Stimulated activated CD8-positive, alpha-beta memory T cell treated with anti-CD3 and anti-CD28 coated beads, Interleukin-15, amount 100 ng/mL, for 24 hours (primary cell): ENCODE data around the gene PAXIP1.

Source experiments
- DNase-seq: peaks from one replicate; pipeline ENCODE4 v3.0.0-alpha.2; 2020; ENCODE audit warnings: low read depth

Gene PAXIP1

DNA sequence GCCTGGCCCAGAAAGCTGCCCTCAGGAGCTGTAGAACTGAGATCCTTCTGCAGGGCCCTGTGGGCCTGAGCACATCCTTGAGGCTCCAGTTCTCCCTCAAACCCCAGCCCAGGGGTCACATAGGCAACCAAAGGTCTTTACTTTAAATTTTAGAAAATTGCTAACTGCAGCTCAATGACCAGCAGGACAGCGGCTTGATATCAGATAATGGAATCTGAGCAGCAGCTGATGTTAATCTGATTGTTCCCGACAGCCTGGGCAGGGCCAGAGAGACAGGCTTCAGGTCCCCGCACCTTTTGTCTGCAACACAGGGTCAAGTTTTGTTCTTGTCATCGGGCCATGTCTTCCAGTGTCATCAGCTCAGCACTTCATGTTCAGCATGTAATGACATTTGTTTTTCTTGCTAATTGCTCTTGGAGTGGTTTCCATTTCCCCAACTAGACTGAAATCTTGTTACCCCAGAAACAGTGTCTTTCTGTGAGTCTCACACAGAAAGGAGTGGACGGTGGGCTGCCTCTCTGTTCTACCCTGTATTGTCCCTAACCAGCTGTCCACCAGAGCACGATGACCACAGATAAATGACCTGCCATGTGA is 91.0 kb downstream of the PAXIP1 start:
- DNase-seq: no peak

DNA sequence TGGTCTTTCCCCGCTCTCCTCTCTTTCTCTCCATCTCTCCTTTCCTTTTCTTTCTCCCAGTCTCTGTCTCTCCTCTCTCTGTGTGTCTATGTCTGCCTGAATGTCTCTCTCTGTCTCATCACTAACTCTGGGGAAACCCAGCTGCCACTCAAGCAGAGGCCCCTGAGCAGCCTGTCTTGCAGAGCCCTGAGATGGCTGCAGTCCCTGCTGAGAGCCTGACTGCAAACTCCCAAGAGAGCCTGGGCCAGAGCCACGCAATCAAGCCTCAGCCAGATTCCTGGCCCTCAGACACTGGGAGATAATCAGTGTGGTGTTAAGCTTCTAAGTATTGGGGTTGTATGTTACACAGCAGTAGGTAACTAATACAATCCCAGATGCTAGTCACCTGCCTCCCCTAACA is 91.5 kb downstream of the PAXIP1 start:
- DNase-seq: no peak

DNA sequence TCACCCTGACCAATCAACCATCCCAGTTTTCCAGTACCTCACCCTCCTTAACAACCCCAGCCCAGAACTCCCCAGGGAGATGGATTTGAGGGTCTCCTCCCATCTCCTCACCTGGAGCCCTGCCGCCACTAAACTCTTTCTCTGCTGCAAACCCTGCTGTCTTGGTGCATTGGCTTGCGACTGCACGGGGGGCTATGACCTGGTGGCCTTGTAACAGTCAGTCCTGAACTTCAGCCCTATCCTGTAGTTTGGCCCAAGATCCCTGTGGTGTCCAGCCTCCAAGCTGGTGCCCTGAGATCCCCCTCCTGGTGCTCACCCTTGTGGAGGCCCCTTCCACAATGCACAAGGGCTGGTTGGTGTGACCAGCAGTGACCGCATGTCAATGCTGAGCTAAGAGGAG is 91.9 kb downstream of the PAXIP1 start:
- DNase-seq: no peak

DNA sequence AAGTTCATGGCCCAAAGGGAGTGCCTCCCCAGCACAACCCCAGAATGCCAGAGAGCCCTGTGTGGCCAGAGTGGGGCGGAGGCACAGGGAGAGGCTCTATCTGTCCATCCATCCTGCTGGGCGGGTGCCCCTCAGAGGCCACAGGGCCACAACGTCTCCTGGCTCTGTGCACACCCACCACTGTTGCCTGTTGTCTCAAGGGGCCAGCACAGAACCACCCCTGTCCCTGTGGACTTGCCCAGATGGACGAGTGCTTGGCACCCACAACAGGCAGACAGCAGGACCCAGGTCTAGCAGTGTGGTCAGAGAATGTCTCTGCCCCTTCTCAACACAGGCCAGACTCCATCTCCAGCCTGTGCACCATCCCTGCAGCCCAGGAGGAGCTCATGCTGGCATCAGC is 92.8 kb downstream of the PAXIP1 start:
- DNase-seq: no peak

DNA sequence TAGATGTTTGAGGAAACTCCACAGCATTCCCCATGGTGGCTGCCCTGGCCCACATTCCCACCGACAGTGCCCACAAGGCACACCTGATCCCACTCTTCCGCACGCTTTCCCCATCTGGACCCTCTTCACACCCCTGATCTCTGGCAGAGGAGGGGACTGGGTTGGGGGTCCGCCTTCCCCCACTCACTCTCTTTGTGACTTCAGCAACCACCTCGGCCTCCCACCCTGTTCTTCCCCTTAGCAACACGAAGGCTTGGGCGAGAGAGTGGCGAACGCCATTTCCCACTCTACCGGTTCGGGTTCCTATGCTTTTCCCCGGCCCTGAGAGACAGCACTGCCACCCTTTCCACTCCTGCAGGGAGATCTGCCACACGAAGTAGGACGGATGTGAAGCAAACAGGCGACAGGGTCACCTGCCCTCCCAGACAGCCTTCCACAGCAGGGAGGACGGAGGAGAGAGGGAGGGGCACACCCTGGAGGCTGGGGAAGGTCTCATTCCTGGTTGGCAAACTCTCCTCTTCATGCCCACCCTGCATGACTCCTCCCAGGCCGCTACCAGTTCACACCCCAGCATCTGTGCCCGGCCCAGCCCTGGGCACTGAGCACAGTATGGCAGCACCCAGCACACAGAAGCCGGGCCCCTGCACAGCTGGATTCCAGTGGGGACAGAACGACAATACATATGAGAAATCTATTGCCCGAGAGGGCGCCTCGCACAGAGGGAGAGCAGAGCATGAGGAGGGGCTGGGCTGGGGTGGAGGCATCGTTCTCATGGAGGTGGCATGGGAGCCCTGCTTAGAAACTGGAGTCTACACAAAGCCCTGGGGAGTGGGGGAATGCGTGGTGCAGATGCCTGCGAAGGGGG is 93.5 kb downstream of the PAXIP1 start:
- DNase-seq: no peak

DNA sequence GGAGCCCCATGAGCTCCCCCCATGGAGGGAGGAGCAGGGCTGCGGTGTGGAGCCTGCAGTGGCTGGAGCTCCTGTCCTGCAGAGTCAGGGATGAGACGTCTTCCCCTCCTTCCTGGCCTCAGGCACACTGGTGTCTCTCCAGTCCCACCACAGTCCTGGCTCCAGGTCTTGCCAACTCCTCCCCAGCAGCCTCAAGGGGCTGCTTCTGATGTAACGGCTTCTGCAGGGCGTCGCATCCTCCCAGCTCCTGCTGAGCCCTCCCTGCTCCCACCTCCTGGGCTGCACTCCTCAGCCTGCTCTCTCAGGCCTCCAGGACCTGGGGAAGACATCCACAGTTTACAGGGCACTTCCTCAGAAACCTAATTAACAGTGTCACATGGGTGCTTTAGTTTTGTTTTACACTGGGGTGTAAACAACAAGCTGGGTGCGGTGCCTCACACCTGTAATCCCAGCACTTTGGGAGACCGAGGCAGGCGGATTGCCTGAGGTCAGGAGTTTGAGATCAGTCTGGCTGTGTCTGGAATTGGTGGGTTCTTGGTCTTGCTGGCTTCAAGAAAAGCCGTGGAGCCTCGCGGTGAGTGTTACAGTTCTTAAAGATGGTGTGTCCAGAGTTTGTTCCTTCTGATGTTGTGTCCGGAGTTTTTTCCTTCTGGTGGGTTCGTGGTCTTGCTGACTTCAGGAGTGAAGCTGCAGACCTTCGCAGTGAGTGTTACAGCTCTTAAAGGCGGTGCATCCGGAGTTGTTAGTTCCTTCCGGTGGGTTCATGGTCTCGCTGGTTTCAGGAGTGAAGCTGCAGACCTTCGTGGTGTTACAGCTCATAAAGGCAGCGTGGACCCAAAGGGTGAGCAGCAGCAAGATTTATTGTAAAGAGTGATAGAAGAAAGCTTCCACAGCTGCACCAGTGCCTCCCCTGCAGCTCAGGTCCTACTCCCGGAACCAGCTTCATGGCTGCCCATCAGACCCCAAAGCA is 95.0 kb downstream of the PAXIP1 start:
- no peak for DNase-seq

DNA sequence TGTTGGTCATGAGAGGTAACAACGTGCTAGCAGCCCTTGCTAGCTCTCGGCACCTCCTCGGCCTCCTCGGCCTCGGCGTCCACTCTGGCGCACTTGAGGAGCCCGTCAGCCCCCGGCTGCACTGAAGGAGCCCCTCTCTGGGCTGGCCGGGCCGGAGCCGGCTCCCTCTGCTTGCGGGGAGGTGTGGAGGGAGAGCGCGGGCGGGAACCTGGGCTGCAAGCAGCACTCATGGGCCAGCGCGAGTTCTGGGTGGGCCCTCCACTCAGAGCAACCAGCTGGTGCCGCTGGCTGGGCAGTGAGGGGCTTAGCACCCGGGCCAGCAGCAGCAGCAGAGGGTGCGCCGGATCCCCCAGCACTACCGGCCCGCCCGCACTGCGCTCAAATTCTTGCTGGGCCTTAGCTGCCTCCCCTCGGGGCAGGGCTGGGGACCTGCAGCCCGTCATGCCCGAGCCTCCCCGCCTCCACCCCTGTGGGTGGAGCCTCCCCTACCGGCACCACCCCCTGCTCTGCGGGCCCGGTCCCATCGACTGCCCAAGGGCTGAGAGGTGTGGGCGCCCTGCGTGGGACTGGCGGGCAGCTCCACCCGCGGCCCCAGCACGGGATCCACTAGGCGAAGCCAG is 96.1 kb downstream of the PAXIP1 start:
- DNase-seq: no peak

DNA sequence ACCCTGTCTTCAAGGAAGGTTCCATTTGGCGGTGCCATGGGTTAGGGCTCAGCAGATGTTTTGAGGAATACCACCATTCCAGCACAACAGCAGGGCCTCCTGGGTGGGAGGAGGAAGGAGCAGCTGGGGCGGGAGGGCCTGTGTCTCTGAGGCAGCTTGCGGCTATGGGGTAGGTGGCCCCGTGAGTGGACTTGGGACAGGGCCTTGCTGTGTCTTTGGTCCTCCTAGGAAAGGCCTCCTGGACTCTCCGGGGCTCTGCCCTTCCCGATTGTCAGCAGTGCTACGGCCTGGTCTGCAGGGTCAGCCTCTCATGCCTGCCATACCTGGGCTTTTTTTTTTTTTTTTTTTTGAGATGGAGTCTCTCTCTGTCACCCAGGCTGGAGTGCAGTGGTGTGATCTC is 96.7 kb downstream of the PAXIP1 start:
- DNase-seq: no peak

DNA sequence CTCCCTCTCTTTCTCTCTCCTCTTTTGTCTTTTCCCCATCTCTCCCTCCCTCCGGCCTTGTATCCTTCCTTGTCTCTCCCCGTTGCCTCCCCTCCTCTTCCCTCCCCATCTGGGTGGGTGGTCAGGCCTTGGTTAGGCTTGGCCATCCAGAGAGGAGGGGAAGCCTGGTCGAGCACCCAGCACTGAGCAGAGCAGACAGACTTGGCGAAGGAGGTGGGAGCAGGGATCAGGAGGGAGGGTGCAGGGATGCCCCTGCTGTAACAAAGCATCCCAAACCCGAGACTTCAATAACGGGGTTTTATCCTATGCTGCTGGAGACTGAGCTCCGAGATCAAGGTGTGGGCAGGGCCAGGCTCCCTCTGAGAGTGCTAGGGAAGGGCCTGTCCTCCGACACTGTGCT is 97.3 kb downstream of the PAXIP1 start:
- no peak for DNase-seq

DNA sequence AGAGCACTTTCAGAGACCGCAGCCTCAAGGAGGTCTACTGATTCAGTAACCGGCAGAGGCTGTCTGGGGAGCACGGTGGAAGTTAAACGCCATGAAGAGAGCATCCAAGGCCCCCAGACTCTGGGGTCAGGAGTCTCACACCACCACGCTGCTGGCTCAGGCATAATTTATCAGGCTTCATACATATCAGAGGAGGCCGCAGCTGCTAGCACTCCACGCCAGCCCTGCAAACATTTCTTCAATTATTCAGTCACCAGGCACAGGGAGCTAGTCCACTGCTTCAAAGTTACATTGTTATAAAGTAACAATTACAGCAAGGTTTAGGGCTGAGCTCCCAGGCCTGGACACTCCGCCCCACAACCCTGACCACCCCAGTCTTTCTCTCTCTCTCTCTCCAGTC is 97.8 kb downstream of the PAXIP1 start:
- DNase-seq: no peak

DNA sequence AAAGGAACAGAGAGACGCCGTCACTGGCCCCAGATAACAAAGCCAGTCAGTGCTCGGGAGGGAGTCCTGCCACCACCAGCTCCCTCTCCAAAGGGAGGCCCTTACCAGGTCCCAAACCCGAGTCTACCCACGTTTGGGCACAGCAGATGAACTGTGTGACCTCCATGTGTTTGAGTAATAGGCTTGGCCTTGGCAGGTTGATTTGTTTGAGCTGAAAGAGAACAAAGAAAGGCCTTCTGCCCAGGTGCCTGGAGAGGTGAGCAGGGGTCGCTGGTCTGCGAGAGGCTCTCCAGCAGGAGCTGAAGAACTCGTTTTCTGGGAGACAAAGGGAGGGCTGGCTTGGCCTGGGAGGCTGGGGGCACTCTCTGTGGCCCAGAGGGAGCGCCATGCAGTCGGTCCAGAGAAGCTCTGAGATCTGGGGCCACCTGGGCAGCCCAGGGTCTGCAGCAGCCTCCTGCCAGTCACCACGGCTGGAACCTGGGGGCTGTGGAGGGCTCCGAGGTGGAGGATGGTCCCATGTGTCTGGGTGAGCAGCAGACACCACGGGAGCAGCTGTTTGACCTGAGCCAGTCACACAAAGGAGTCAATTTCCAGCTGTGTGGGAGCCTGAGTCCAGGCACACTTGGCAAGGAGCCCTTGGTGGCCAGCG is 99.7 kb downstream of the PAXIP1 start:
- DNase-seq: no peak

DNA sequence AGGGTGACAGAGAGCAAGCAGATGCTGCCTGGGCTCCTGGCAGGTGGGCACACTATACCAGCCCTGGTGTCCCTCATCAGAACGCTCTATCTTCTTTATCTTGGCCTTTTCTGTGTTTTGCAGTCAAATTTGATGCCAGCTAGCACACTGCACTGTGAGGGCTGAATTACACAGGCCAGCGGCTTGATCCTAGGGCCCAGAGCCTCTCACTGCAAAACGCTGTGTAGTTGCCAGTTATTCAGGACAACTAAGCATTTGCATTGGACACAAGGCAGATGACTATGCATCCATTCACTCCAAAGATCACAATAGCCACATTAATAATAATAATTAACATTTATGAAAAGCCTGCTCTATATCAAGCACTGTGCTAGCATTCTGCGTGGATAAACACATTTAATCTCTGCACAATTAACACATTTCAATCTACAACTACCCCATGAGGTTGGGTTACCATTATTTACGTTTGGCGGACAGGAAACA is 100.3 kb downstream of the PAXIP1 start:
- no peak for DNase-seq

DNA sequence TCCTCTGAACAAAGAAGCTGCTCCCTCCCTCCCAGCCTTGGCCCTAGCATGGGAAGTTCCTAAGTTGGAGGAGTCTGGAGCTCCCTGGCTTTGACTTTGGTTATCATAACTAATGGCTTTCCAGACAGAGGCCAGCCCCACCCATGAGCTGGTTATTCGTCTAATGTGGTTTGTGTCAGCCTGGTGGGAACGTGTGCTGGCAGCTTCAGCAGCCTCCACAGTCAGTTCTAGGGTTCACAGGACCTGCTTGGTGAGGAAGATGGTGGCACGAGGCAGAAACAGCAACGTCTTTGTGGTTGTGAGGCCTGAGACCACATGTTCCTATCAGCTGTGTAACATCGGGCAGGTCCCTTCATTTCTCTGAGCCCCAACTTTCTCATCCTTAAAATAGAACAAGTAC is 103.1 kb downstream of the PAXIP1 start:
- no peak for DNase-seq

DNA sequence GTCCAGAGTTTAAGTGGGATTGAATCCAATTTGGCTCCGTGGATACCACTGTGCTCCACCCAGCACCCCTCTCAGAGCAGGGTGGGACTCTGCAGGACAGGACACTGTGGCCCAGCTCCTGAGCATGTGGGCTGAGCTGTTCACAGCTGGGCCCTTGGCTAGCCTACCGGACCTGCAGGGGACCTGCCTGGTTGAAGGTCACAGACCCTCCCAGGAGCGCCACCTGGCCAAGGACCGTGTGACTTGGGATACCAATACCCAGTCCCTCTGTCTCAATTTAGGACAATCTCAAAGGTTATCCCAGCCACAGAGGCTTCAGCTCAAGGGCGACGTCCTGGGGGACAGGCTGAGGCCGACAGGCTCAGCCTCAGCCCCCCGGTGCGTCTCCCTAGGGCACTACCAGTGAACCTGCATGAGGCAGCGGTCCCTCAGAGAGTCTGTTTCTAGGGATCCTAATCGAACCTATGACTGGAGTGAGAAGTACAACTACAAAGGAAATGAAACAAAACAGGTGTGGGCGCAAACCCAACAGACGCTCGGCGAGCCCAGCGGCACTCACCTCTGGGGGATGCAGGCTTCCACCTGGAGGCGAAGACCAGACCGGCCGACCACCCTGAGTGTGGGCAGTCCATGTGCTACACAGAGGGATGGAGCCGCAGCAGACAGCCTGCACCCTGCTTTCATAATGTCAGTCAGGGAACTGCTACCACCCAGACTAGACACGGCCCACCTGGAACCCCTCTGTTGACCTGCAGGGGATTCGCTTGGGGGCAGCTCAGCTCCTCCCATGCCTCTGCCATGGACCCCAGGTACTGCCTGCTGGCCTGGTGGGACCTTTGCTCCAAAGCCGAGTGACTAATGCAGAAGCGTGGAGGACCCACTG is 103.7 kb downstream of the PAXIP1 start:
- DNase-seq: no peak

DNA sequence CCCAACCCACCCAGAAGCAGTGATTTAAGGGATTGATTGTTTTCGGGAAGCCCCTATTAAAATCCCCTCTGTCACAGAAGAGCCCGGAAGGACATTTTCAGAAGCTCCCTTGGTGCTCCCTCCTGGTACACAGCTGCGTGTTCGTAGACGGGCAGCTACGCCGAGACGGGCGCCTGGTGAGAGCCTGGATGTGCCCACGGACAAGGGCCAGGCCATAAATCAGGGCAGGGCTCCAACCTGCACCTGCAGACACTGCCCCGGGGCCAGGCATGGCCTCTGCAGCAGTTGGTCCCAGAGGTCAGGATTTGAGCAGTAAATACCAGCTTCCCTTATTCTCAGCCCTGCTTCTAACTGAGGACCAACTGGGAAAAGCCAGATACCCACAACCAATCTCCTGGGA is 106.8 kb downstream of the PAXIP1 start:
- no peak for DNase-seq
